Stimulated activated CD4-positive, alpha-beta T cell treated with anti-CD3 and anti-CD28 coated beads, Interleukin-4, amount 100 ng/mL, for 24 hours (primary cell): ENCODE results near the gene EIF5B.
"Not testable (repeated sequence)": the region's sequence is repeated elsewhere in the genome, so short reads cannot be mapped to it uniquely, and the experiment has no call there.

Source experiments
- DNase-seq: peaks from one replicate; pipeline ENCODE4 v3.0.0-alpha.2; 2020

EIF5B gene, protein sequence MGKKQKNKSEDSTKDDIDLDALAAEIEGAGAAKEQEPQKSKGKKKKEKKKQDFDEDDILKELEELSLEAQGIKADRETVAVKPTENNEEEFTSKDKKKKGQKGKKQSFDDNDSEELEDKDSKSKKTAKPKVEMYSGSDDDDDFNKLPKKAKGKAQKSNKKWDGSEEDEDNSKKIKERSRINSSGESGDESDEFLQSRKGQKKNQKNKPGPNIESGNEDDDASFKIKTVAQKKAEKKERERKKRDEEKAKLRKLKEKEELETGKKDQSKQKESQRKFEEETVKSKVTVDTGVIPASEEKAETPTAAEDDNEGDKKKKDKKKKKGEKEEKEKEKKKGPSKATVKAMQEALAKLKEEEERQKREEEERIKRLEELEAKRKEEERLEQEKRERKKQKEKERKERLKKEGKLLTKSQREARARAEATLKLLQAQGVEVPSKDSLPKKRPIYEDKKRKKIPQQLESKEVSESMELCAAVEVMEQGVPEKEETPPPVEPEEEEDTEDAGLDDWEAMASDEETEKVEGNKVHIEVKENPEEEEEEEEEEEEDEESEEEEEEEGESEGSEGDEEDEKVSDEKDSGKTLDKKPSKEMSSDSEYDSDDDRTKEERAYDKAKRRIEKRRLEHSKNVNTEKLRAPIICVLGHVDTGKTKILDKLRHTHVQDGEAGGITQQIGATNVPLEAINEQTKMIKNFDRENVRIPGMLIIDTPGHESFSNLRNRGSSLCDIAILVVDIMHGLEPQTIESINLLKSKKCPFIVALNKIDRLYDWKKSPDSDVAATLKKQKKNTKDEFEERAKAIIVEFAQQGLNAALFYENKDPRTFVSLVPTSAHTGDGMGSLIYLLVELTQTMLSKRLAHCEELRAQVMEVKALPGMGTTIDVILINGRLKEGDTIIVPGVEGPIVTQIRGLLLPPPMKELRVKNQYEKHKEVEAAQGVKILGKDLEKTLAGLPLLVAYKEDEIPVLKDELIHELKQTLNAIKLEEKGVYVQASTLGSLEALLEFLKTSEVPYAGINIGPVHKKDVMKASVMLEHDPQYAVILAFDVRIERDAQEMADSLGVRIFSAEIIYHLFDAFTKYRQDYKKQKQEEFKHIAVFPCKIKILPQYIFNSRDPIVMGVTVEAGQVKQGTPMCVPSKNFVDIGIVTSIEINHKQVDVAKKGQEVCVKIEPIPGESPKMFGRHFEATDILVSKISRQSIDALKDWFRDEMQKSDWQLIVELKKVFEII

DNA sequence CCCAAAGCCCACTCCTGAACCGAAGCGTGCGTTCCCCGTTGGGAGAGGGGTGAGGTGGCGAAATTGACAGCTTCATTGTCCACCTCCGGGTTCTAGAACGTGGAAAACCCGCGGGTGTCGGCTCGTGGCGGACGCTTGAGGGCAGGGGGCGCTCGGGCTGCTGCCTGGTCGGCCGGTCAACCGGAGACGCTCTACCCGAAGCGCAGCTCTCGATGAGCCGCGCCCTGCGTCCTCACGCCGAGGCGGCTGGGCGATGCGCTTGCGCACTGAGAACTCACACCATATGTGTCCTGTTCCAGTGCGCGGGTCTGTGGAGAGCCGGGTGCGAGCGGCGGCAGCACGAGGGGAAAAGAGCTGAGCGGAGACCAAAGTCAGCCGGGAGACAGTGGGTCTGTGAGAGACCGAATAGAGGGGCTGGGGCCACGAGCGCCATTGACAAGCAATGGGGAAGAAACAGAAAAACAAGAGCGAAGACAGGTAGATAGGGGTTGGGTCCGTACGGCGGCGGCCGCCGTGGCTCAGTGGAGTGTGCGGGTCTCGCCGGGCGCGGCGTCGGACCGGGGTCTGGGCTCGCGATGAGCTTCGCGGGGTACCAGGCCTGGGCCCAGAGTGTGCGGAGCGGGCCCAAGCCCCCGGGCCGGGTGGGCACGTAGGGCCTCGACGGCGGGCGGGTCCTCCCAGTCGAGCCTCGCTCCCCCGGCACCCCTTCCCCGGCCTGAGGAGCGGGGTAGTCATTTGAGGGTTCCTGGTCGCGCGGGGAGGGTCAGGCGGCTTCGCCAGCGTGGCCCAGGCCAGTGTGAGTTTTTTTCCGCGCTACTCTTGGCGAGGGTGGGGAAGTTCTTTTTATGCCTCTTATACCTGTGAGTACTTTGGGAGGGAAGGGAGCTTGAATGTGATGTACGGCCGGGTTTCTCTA, at the start of gene EIF5B:
TSS of gene EIF5B (plus strand) at position 277 of the 916 bp plus-strand sequence. CDS start at position 443, 166 bp downstream.
- peak; percentile 96 for DNase-seq

DNA sequence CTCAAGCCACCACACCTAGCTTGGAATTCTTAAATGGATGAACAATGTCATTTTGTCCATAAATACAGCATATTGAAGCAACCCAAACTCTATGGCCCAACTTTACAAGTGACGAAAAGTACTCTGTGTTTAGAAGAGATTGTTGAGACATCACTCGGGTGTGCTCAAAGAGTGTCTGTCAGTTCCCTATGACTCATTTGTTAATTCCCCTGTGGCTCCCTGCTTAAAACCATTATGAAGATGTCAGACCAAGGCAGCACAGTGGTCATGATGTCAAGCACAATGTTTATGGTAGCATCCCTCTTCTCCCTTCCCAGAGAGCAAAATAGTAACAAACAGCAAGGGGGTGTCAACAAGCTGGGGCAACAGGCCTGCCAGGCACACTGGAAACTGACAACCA, 39.2 kb upstream of the EIF5B start:
- DNase-seq = no peak

DNA sequence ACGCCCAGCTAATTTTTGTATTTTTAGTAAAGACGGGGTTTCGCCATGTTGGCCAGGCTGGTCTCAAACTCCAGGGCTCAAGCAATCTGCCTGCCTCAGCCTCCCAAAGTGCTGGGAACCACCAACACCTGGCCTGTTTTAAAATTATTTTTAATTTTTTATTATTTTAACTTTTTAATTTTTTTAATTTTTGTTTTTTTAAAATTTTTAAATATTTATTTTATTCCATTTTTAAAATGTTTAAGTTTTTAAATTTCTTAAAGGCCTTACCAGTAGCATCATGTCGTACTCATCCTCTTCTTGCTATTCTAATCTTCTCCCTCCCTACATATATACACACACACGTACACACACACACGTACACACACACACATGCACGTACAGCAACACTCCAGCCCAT, 37.6 kb upstream of the EIF5B start:
- no peak for DNase-seq

DNA sequence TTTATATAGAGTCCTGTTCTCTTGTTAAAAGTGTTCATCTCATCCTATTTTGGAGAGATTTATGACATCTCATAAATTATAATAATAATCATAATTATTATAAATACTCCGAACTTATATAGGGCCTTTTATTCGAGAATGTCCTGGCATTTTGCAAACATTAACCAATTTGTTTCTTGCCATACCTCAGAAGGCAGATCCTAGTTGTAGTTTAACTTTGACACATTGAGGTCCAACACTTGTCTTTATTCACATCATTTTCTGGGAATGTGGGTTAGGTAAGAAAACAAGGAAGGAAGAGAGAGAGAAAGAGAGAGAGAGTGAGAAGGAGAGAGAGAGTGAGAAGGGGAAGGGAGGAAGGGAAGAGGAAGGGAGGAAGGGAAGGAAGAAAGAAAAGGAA, 36.1 kb upstream of the EIF5B start, which contains the start of gene LYG1:
TSS of gene LYG1 (minus strand) at position 101 of the 400 bp plus-strand sequence. CDS start 5,527 bp downstream, outside the sequence.
- not testable (repeated sequence) for DNase-seq

DNA sequence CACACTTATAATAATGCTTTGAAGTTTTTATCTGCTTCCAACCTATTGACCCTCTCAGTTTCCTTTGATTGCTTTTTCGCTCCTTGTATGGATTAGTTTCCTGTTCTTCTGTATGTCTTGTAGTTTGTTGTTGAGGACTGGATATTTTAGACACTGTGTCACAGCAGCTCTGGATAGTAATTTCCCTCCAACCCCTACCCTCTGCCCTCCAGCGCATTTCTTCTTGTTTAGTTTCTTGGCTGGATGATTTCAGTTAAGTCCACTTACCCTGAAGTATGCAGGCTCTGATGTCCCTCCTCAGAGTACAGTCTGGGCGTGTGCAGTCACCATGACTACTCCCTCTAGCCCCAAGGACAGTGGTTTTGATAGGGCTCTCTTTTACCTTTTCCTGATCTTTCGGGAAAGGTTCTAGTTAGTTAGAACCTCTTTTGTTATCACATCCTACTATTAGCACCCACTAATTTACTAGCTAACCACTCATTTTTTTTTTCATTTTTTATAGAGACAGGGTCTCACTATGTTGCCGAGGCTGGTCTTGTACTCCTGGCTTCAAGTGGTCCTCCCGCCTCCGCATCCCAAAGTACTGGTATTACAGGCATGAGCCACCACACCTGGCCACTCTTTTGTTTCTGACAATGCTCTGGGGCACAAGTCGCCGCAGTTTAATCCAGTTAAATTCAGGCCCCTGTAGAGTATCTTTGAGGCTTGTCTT, 19.9 kb upstream of the EIF5B start:
- DNase-seq = no peak

DNA sequence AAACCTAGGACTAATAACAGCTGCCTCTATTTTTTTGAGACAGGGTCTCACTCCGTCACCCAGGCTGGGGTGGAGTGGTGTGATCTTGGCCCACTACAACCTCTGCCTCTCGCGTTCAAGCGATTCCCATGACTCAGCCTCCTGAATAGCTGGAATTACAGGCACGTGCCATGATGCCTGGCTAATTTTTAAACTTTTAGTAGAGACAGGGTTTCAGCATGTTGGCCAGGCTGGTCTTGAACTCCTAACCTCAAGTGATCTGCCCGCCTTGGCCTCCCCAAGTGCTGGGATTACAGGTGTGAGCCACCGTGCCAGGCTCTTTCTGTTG, 19.4 kb upstream of the EIF5B start:
- DNase-seq = not testable (repeated sequence)

DNA sequence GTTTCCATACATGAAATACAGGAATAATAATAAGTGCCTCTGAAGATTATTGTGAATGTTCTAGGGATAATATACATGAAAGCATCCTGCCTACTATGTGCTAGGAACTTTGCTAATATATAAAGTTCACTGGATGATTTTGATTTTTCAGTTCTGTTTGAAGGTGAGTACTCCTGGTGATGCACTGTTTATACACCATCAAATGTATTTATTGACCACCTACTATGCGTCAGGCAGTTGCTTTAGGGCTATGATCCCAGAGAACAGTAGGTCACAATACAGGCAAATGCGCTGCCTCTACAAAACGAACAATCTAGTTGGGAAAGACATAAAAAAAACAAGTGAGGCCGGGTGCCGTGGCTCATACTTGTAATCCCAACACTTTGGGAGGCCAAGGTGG, 11.8 kb upstream of the EIF5B start:
- DNase-seq = no peak

DNA sequence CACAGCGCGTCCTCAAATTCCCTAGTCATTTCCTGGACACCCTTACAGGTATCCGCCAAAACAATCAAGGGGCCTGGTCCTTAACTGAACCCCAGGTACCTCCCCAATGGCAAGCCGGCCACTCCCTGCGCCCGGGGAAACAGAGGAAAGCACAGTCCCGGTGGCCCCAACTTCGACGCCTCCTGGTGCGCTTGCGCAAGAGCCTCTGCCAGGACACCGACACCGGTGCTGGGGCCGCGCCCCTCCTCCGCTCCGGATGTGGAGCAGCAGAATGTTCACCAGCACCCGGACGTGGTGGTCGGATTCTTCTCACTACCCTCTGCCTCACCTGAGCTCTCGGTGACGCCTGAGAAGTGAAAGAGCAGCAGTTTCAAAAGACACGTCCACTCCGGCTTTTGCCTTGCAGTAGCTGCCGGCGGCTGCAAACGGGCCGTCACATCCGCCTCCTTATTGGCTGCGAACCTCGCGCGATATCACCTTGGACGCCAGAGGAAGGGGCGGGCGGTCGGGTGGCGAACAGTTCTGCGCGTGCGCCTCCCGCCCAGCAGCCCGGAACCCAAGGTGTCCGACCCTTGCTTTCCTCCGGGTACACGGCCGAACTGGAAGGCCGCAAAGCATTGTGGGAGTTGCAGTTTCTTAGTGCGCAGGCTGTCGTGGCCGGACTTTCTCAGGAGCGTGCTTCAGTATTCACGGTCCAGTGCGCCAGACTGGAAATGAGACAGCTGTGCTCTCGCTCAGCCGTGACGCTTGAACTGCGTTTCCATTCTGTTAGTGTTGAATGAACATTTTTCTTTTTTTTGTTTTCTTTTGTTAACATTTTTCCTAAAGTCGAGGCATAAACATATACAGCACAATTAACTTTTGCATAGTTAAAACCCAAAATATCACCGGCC, 1.0 kb upstream of the EIF5B start, which contains the start of gene TXNDC9:
TSS of gene TXNDC9 (minus strand) at position 423 of the 893 bp plus-strand sequence. CDS start 3,123 bp downstream, outside the sequence.
- DNase-seq = peak; percentile 99

DNA sequence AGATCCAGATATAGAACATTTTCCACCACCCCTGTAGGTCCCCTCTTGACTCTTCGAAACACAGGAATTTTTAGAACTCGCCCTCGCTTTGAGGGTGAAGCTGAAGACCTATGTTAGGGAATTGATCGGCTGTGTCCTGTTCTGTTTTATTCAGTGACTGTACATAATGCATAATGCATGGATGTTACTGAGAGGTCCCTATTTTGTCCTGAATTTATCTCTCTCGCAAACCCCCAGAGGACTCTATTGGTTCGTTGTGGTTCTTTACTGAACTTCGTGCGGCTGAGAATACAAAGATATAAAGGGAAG, 431 bp upstream of the EIF5B start:
- no peak for DNase-seq

DNA sequence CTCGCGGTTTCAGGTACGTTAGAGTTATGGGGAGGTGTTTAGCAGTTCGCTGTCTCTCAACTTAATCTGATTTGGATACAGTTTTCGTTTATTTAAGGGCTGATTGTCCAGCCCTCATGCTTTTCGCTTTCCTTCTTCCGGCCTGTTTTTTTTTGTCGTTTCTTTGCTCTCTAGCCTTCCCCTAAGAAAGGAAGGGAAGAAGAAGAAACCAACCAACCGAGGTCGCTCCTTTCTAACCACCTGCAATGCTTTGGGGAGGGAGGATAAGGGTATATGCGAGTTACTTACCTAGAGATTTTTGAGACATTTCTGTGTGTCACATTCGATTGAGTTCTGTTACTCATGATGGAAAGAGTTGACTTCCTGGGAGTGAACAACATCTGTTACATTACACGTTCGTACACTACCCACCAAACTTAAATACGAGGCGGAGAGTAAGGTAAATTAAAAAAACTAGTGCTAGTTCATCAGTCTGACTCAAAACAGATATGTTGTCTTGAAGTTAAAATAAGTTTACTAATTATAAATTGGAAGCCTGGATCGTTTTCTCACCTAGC, 918 bp downstream of the EIF5B start:
- no peak for DNase-seq

DNA sequence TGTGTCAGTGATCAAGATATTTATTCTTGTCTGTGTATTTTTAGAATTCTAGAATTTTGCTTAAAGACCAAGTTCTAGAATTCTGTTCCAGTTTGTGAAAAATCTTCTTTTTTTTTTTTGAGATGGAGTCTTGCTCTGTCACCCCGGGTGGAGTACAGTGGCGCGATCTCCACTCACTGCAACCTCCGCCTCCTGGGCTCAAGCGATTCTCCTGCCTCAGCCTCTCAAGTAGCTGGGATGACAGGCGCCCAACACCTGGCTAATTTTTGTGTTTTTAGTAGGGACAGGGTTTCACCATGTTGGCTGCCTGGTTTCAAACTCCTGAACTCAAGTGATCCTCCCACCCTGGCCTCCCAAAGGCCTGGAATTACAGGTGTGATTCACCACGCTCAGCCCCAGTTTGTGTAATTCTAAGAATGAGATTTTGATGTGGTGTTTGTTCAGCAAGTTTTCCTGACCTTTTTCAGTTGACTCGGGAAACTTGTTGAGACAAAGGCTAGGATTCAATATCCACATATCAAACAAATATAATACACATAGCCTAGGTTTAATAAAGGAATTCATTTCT, 3.6 kb downstream of the EIF5B start:
- no peak for DNase-seq

DNA sequence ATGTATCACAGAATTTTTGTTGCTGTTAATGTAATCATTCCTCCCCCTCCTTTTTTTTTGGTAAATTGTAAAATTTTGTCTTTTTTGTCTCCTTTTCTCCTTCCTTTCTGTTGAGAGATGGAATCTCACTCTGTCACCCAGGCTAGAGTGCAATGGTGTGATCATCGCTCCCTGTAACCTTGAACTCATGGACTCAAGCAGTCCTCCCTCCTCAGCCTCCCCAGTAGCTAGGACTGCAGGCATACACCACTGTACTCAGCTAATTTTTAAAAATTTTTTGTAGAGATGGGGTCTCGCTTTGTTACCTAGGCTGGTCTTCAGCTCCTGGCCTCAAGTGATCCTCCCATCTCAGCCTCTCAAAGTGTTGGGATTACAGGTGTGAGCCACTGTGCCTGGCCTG, 5.3 kb downstream of the EIF5B start:
- no peak for DNase-seq

DNA sequence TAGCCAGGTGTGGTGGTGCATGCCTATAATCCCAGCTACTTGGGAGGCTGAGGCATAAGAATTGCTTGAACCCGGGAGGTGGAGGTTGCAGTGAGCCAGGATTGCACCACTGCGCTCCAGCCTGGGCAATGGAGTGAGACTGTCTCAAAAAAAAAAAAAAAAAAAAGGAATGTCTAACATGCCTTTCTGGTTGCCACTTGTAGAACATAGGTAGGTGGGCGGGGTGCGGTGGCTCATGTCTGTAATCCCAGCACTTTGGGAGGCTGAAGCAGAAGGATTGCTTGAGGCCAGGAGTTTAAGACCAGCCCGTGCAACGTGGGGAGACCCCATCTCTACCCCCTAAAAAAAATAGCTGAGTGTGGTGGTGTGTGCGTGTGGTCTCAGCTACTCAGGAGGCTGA, 8.3 kb downstream of the EIF5B start:
- DNase-seq = not testable (repeated sequence)

DNA sequence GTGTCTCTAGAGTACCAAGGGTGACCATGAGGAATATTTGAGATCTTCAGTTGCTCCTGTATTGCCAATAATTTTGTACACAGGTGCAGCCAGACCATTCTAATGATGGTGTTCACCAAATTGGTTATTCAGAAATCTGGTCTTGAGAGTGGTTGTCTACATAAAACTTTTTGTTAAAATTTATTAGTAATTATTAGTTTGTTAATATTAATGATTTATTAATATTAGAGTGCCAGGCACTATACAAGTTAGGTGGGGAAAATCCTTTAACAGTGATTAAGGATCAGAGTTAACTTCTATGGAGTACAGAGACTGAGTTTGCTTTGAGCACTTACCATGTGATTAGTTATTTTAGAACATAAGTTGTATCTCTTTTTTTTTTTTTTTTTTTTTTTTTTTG, 9.0 kb downstream of the EIF5B start:
- no peak for DNase-seq

DNA sequence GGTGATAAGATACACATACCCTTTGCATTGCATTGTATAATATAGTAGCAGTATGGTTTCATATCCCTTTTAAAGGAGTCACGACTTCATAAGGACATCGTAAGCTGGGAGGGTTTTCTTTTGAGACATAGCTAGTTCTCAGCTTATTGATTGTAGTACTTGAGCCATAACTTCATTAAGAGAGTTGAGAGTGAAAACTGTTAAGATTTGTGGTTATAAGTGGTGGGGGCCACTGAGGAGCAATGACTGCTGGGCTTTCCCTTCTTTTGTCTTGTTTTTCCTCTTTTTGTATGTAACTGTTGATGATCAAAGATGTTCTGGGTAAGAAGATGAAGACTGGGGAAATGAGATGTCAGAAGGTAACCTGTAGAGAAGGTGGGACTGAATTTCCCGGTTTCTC, 11.0 kb downstream of the EIF5B start:
- DNase-seq = no peak

DNA sequence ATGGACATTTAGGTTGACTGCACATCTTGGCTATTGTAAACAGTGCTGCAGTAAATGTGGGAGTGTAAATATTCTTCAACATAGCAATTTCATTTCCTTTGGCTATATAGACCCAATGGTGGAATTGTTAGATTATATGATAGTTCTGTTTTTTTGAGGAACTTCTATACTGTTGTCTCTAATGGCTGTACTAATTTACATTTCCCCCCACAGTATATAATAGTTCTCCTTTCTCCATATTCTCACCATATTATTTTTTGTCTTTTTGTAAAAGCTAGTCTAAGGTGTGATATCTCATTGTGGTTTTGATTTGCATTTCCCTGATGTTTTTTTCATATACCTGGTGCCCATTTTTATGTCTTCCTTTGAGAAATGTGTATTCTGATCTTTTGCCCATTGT, 13.0 kb downstream of the EIF5B start:
- no peak for DNase-seq

DNA sequence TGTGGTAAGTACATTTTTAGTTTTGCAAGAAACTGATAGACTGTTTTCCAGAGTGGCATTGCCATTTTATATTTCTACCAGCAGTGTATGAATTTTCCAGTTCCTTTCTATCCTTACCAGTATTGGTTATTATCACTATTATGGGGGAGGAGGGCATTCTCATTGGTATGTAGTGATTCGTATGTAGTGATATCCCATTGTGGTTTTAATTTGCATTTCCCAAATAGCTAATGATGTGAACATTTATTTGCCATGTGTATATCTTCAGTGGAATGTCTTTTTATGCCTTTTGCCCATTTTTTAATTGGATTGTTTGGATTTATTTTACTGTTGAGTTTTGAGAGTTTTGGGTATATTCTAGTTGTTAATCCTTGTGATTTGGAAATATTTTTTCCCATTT, 16.9 kb downstream of the EIF5B start:
- no peak for DNase-seq

DNA sequence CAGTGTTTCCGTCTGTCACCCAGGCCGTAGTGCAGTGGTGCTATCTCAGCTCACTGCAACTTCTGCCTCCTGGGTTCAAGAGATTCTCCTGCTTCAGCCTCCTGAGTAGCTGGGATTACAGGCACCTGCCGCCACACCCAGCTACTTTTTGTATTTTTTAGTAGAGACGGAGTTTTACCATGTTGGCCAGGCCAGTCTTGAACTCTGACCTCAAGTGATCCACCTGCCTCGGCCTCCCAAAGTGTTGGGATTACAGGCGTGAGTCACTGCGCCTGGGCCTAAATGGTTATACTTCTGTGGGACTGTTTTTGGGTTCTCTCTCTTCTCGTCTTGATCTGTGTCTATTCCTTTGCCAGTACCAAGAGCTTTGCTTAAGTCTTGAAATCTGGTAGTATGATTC, 17.6 kb downstream of the EIF5B start:
- not testable (repeated sequence) for DNase-seq

DNA sequence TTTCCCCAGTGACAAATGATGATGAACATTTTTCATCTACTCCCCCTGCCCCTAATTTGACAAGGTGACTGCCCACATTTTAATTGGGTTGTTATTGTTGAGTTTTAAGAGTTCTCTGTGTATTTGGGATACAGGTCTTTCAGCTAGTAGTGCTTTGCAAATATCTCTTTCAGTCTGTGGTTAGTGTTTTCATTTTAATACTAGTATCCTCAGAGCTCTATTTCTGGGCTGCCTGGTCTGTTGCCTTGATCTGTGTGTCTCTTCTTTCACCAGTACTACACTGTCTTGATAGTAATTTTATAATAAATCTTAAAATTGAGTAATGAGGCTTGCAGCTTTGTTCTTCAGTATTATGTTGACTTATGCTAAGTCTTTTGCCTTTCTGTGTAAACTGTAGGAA, 19.7 kb downstream of the EIF5B start:
- DNase-seq = no peak

DNA sequence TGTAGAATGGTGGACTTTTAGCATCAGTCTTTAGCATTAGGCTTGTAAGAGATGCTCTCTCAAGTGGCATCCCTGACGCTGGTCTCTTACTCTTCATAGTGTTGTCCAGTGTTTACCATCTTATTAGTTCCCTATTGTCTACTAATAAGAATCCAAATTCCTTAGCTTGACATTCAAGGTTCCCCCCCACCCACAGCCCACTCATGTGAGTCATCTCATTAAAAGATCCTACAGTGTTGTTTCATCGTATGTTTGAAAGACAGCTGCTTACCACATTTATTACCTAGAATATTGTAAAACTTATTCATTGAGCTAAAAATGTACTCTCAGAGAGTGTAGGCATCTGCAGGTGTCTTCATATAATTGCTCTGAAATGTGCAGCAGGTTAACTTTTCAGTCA, 28.5 kb downstream of the EIF5B start:
- no peak for DNase-seq
